Caco-2 (cell line): ENCODE results near the gene CALHM2. TPM values are rescaled to one million over a fixed set of nuclear protein-coding genes. Genes with fewer than 3 reads are reported as not detected.
"Not testable (repeated sequence)": the region's sequence is repeated elsewhere in the genome, so short reads cannot be mapped to it uniquely, and the experiment has no call there.

ENCODE experiments used
- BruUV-seq: library from RNA; stranded (reverse); fragments of 400-500 nt; replicated peaks from 2 replicates; lab custom pipeline; 2021; lab: Mats Ljungman, UMichigan
- CTCF ChIA-PET: fragments of 300-600 bp; sonication (Branson Sonifier 250); formaldehyde crosslinking; loops from one replicate; lab custom pipeline; 2022; ENCODE audit warnings: antibody characterized with exemption; lab: Charles Lee
- POLR2A ChIA-PET: fragments of 300-600 bp; sonication (Branson Sonifier 250); formaldehyde crosslinking; loops from one replicate; lab custom pipeline; 2022; ENCODE audit warnings: antibody characterized with exemption; lab: Charles Lee
- DNase-seq, 2 experiments: peaks; one replicate each; pipeline versions ENCODE4 v3.0.0 to v3.0.0-alpha.2; 2020 to 2022
- H3K27me3 ChIP-seq: replicated peaks from 2 replicates; pipeline ENCODE4 v1.6.0; 2011; ENCODE audit warnings: low read length; ENCODE audit not compliant: control insufficient read depth, insufficient read depth
- H3K36me3 ChIP-seq: 2 replicates; pipeline ENCODE4 v1.5.1; 2011; ENCODE audit warnings: low read length; ENCODE audit not compliant: control insufficient read depth, insufficient read depth
- H3K4me1 ChIP-seq: fragments of 250-450 bp; sonication (Bioruptor Pico); 2 replicates; pipeline ENCODE4 v1.5.1; 2020; ENCODE audit warnings: mild to moderate bottlenecking
- H3K4me3 ChIP-seq: 2 replicates; pipeline ENCODE4 v1.5.1; 2011; ENCODE audit warnings: low read depth, mild to moderate bottlenecking, control low read depth, low read length
- H3K9me3 ChIP-seq: fragments of 250-450 bp; sonication (Bioruptor Pico); 2 replicates; pipeline ENCODE4 v1.5.1; 2020; ENCODE audit warnings: mild to moderate bottlenecking, moderate library complexity
- H3K27ac Mint-ChIP-seq: one replicate; pipeline ENCODE4 v1.8.0; 2022; ENCODE audit warnings: mixed read lengths; ENCODE audit not compliant: unreplicated experiment
- H3K27me3 Mint-ChIP-seq: one replicate; pipeline ENCODE4 v1.8.0; 2022; ENCODE audit warnings: mixed read lengths; ENCODE audit not compliant: insufficient read depth, unreplicated experiment
- H3K36me3 Mint-ChIP-seq: one replicate; pipeline ENCODE4 v1.8.0; 2022; ENCODE audit warnings: mild to moderate bottlenecking, mixed read lengths; ENCODE audit not compliant: insufficient read depth, unreplicated experiment
- H3K4me1 Mint-ChIP-seq: one replicate; pipeline ENCODE4 v1.8.0; 2022; ENCODE audit warnings: low read depth, mixed read lengths; ENCODE audit not compliant: unreplicated experiment
- H3K4me3 Mint-ChIP-seq: one replicate; pipeline ENCODE4 v1.8.0; 2022; ENCODE audit warnings: mild to moderate bottlenecking, moderate library complexity, mixed read lengths; ENCODE audit not compliant: unreplicated experiment
- H3K9me3 Mint-ChIP-seq: one replicate; pipeline ENCODE4 v1.8.0; 2022; ENCODE audit warnings: mixed read lengths; ENCODE audit not compliant: unreplicated experiment
- intact Hi-C: fragments of 100-400 bp; cut with micrococcal nuclease; formaldehyde crosslinking; loops from one replicate; pipeline ENCODE4 v1.10.0; 2022; ENCODE audit not compliant: unreplicated experiment
- total RNA-seq: library from RNA; stranded (reverse); gene quantifications from 2 replicates; pipeline ENCODE4 v1.2.3, GENCODE V29; 2022
- TF ChIP-seq, protein P1 (sequence below), 2 experiments: fragments of 200-600 bp in 1 of 2; IDR thresholded peaks; 1 replicate in 1 of 2; 2 replicates in 1 of 2; pipeline versions ENCODE4 v1.5.1 to v1.8.0; 2011 to 2022; ENCODE audit warnings: antibody characterized with exemption in 1 of 2, control low read depth in 1 of 2, inconsistent platforms in 1 of 2, low read depth in 1 of 2, low read length in 1 of 2, mild to moderate bottlenecking in 1 of 2, moderate library complexity in 1 of 2; ENCODE audit not compliant: insufficient read depth in 1 of 2, severe bottlenecking in 1 of 2, unreplicated experiment in 1 of 2

CALHM2 gene
- total RNA-seq, 1 experiment from 2014 or later: 0.52 TPM

DNA sequence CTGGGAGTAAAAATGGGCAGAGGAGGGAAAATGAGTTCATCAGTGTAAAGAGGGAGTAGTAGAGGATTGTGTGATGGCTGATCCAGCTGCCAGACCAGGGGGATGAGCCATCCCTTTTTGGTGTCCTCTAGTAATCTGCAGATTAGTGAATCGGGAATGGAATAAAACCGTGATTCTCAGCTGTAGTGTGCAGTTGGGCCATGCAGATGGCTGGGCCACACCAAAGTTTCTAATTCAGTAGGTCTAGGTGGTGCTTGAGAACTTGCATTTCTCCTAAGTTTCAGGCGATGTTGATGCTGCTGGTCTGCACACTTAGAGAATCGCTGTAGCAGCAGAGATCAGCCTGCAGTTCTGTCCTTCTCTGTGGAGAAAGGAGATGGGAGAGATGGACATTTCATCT lies 33.1 kb downstream of the CALHM2 start:
- Mint-ChIP-seq H3K36me3 (peaks cover 95% of the 10 kb centered on the region), H3K27ac (no peak overlapping the region), H3K4me1 (no peaks in the 10 kb centered on the region), H3K27me3 (no peaks in the 10 kb centered on the region), H3K9me3 (no peaks in the 10 kb centered on the region), H3K4me3 (no peak overlapping the region)
- peaks cover 12% of the 10 kb centered on the region for H3K36me3 ChIP-seq
- CTCF ChIA-PET: no interaction called here
- DNase-seq: no peak
- no peaks in the 10 kb centered on the region for H3K4me1 ChIP-seq
- H3K27me3 ChIP-seq: no peaks in the 10 kb centered on the region
- no peak overlapping the region for H3K4me3 ChIP-seq
- POLR2A ChIA-PET: no interaction called here
- TF ChIP-seq, protein P1, sequence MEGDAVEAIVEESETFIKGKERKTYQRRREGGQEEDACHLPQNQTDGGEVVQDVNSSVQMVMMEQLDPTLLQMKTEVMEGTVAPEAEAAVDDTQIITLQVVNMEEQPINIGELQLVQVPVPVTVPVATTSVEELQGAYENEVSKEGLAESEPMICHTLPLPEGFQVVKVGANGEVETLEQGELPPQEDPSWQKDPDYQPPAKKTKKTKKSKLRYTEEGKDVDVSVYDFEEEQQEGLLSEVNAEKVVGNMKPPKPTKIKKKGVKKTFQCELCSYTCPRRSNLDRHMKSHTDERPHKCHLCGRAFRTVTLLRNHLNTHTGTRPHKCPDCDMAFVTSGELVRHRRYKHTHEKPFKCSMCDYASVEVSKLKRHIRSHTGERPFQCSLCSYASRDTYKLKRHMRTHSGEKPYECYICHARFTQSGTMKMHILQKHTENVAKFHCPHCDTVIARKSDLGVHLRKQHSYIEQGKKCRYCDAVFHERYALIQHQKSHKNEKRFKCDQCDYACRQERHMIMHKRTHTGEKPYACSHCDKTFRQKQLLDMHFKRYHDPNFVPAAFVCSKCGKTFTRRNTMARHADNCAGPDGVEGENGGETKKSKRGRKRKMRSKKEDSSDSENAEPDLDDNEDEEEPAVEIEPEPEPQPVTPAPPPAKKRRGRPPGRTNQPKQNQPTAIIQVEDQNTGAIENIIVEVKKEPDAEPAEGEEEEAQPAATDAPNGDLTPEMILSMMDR (IDR thresholded peaks at IDR 0.05; ENCODE audit: insufficient read depth in 1 of 2, low read depth in 1 of 2, low read length in 1 of 2, severe bottlenecking in 1 of 2, unreplicated experiment in 1 of 2): no peak
- no peaks in the 10 kb centered on the region for H3K9me3 ChIP-seq
- BruUV-seq: no TSS peak
- intact Hi-C loops: no loop called here

DNA sequence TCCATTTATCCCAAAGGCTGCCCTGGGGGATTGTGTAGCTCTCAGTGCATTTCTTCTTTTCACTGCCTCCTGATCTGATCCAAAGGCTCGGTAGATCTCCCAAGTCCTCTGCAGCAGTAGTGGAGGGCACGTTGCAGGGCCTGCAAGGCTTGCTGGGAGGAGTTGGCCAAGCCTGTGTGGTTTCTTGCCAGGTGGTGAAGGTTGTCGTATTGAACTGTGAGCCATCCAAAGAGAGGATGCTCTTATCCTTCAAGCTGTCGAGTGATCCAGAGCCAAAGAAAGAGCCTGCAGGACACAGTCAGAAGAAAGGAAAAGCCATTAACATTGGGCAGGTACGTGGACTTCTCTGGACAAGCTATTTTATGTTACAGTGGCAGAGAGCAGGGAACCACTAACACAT lies 34.6 kb downstream of the CALHM2 start:
- ChIA-PET CTCF (interaction anchor here (1.8 to 2.0 kb wide), 2 partner anchors 68 to 175 kb away, joined by 7 to 9 read pairs; no protein-coding TSS in a partner anchor), POLR2A (no interaction called here)
- Mint-ChIP-seq H3K27ac (no peak overlapping the region), H3K27me3 (no peaks in the 10 kb centered on the region), H3K4me1 (no peaks in the 10 kb centered on the region), H3K9me3 (no peaks in the 10 kb centered on the region), H3K36me3 (peaks cover 89% of the 10 kb centered on the region), H3K4me3 (no peak overlapping the region)
- H3K4me3 ChIP-seq: no peak overlapping the region
- intact Hi-C loops: loop anchor here (1.0 kb wide), 2 partner anchors 68 to 175 kb away; no protein-coding TSS in a partner anchor
- no peaks in the 10 kb centered on the region for H3K27me3 ChIP-seq
- peaks cover 10% of the 10 kb centered on the region for H3K36me3 ChIP-seq
- H3K9me3 ChIP-seq: no peaks in the 10 kb centered on the region
- no peaks in the 10 kb centered on the region for H3K4me1 ChIP-seq
- TF ChIP-seq, protein P1 (IDR thresholded peaks at IDR 0.05; ENCODE audit: insufficient read depth in 1 of 2, low read depth in 1 of 2, low read length in 1 of 2, severe bottlenecking in 1 of 2, unreplicated experiment in 1 of 2): no peak
- no peak for DNase-seq
- BruUV-seq: no TSS peak

DNA sequence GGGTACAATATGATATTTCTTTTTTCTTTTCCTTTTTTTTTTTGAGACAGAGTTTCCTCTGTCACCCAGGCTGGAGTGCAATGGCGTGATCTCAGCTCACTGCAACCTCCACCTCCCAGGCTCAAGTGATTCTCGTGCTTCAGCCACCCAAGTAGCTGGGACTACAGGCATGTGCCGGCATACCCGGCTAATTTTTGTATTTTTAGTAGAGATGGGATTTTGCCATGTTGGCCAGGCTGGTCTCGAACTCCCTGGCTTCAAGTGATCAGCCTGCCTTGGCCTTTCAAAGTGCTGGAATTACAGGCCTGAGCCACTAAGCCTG lies 35.1 kb downstream of the CALHM2 start:
- BruUV-seq, H3K4me3 ChIP-seq, H3K4me1 Mint-ChIP-seq, H3K9me3 ChIP-seq, H3K4me3 Mint-ChIP-seq, H3K27me3 Mint-ChIP-seq, H3K4me1 ChIP-seq, H3K27me3 ChIP-seq, H3K27ac Mint-ChIP-seq, DNase-seq, POLR2A ChIA-PET, H3K9me3 Mint-ChIP-seq: not testable (repeated sequence)
- CTCF ChIA-PET: interaction anchor here (1.4 to 2.0 kb wide), 3 partner anchors 21 to 176 kb away, joined by 3 to 9 read pairs (median 7); partner anchors contain the start of genes ATP5MK and PDCD11
- H3K36me3 ChIP-seq: peaks cover 12% of the 10 kb centered on the region
- intact Hi-C loops: loop anchor here (1.0 kb wide), 2 partner anchors 68 to 175 kb away; no protein-coding TSS in a partner anchor
- H3K36me3 Mint-ChIP-seq: peaks cover 89% of the 10 kb centered on the region
